OCI-M2 (cell line): Measurements from ENCODE around the gene TPSD1.
"Not testable (repeated sequence)": the region's sequence is repeated elsewhere in the genome, so short reads cannot be mapped to it uniquely, and the experiment has no call there.

Source experiments
- DNase-seq: peaks from one replicate; lab custom pipeline; 2025; ENCODE audit not compliant: unreplicated experiment; lab: John Stamatoyannopoulos, UW

TPSD1 gene

DNA sequence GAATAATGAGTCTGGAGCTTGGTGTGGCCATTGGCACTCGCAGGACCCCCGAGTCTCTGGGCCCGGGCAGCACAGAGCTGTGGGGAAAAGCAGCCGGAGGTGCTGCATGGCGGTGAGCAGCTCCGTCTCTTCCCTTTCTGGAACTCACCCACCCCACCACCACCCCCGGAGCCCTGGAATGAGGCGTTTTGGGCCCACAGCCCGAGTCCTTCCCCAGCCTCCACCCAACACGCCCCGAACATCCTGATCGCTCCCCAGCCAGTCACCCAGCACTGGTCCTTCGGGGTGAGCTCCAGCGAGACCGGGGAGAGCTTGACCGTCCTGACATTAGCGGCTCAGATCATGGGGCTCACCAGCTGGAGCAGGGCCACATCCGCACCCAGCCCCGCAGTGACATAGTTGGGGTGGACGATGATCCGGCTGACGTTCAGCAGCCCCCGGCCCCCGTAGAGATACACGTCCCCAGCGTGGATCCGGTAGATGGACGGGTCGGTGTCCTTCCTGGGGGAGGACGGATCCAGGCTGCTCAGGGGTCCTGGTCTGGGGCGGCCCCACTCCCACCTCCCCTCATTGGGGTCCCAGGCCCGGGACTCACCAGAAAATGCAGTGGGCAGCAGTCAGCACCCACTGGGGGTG is 6.5 kb downstream of the TPSD1 start:
- no peak for DNase-seq

DNA sequence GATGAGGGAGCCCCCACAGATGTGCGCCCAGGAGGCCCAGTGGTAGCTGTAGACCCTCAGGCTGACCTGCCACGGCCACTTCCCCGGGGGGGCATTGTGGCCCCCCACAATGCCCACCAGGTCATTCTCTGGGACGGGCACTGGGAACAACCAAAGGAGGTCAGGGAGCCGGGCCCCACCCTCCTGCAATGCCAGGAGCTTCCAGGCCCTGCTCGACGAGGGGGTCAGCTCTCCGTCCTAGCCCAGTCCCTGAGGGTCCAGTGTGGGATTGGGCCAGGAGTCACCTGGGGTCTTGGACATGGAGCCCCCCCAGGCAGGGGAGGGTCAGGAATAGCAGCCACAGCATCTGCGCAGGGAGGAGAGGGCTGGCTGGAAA is 7.0 kb downstream of the TPSD1 start:
- DNase-seq: no peak

DNA sequence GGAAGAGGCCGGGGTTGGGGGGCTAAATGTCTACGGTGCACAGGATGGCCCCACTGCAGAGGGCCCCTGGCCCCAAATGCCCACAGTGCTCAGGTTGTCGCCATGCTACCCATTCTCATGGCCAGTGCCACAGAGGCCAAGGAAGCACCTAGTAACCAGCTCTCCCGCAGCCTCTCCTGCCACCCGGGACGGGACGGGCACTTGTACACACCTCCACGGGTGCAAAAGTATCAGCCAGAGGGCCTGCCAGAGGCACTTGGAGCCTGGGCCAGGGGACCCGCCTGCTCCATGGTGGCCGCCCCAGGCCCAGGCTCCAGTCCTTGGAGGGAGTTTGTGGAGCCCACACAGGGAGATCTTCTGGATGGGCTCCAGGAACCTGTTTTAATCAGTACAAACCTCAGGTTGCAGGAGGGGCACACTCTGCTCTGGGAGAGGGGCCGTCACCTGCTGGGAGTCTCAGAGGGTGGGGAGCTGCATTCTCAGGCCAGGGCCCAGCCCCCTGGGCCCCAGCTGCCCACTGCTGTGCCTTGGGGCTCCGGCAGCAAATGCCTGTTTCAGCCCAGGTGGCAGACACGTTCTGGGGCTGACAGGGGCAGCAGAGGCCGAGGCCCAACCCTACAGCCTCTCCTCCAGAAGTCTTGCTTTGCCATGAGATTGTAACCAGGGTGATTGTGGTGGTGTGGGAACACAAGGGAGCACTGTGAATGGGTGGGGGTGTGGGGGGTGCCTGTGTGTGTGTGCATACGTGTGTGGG is 7.9 kb downstream of the TPSD1 start:
- no peak for DNase-seq

GRCh38 chr16:1264345-1265089 is 8.6 kb downstream of the TPSD1 start:
- DNase-seq: no peak

- no peak for DNase-seq
These were observed 9.3 kb downstream of the TPSD1 start for GRCh38 chr16:1265090-1265630.

DNA sequence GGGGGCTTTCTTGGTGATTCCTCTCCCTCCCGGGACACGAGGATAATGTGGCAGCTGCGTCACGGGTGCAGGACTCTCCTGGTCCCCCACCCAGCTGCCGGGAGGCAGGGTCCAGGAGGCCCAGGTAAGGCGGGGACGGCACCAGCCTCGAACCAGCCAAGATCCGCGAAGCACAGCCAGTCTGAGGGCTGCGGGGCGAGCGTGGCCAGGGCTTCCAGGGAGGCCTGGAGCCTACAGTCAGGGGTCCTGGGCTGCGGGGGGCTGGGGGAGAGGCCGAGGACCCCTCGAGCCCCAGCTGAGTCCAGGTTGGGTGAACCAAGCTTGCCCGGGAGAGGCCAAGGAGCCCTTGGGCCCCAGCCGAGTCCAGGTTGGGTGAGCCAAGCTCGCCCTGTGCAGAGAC is 10.0 kb downstream of the TPSD1 start:
- DNase-seq: no peak

DNA sequence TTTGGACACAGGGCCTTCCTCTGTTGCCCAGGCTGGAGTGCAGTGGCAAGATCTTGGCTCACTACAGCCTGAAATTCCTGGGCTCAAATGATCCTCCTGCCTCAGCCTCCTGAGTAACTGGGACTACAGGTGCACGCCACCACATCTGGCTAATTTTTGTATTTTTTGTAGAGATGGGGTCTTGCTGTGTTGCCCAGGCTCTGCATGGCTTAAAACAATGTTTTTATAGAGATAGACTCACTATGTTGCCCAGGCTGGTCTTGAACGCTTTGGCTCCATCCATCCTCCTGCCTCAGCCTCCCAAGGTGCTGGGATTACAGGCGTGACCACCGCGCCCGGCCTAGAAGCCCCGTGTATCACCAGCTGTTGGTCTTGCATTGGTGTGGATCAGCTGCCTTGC is 13.5 kb downstream of the TPSD1 start:
- not testable (repeated sequence) for DNase-seq

GRCh38 chr16:1271380-1271723 is 15.5 kb downstream of the TPSD1 start:
- DNase-seq: no peak

DNA sequence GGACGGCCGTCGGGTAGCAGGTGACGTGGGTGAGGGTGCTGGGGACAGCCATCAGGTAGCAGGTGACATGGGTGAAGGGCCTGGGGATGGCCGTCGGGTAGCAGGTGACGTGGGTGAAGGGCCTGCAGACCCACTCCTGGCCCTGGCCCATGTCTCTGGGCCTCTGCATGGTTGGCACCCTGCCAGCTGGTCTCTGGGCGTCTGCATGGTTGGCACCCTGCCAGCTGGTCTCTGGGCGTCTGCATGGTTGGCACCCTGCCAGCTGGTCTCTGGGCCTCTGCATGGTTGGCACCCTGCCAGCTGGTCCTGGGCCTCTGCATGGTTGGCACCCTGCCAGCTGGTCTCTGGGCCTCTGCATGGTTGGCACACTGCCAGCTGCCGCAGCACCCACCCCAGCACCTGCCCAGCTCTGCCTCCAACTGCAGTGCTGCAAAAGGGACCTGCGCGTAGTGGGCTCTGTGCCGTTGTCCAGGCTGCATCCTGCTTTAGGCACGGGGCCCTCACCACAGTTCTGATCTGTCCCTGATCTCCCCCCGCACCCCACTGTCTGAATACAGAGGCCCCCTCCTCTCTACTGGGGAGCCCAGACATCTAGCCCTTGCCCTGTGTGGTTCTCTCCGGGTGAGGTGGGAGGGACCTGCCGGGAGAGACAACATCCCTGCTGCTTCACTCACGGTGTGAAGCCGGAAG is 16.0 kb downstream of the TPSD1 start:
- not testable (repeated sequence) for DNase-seq

DNA sequence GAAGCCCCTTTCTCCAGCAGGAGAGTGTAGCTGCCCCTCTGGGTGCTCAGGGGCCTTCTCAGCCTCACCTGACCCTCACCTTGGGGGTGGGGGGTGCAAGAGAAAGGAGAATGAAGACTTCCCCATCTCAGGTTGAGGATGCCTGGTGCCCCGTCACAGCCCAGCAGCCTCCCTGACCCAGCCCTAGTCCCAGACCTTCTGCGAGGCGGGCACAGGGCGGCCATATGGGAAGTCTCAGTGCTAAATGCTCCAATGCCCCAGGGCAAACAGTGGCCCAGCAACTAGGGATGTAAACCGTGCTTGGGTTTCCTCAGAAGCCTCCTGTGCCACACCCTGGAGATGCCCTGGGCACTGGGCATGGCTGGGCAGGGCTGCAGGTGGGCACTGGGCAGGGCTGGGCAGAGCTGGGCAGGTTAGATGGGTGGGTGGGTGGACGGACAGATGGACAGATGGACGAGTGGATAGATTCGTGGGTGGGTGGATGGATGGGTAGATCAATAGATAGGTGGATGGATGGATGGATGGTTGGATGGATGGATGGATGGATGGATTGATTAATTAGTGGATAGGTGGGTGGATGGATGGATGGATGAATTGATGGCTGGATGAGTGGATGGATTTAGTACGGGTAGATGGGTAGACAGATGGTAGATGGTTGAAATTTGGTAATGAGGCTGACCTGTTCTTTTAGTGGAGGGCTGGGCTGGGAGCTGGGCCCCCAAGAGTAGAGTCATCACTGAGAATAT is 16.8 kb downstream of the TPSD1 start:
- DNase-seq: no peak

- DNase-seq: no peak
These were observed 17.9 kb downstream of the TPSD1 start for GRCh38 chr16:1273816-1274215.

GRCh38 chr16:1274767-1275166 is 18.9 kb downstream of the TPSD1 start:
- no peak for DNase-seq

- DNase-seq: no peak
These were observed 20.1 kb downstream of the TPSD1 start for GRCh38 chr16:1275791-1276579.

DNA sequence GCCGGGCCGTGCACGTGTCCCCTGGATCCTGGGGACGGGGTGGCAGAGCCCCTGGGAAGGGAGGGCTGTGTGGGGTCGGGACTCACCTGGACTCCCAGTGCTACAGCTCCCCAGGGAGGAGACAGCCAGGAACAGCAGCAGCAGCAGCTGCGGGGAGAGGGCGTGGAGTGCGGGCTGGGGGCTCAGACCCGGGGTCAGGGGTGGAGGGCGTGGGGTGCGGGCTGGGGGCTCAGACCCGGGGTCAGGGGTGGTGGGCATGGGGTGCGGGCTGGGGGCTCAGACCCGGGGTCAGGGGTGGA is 20.7 kb downstream of the TPSD1 start:
- DNase-seq: no peak

- no peak for DNase-seq
These were observed 21.3 kb downstream of the TPSD1 start for GRCh38 chr16:1277151-1277598.

DNA sequence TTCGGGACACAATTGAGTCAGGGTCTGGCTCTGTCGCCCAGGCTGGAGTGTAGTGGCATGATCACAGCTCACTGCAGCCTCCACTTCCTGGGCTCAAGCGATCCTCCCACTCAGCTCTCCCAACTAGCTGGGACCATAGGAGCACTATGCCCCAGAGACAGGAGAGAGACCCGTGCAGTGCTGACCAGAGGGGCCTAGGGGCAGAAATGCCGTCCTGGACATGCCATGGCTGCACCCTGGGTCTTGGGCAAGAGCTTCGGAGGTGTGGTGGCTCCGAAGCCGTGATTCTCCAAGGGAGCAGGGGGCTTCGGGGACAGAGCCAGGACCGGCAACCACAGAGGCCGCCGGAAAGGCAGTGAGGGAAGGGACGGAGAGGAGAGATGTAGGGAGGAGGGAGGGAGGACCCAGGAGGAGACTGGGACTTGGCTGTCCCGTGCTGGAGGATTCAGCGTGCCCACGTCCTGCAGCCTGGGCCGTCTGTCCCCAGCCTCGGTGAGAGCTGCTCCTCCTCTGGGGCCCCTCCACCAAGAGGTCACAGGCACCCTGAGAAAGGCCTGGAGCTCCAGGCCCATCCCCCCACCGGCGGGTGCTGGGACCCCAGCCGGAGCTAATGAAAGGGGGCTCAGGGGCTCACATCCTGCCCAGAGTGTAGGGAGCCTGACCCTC is 21.9 kb downstream of the TPSD1 start:
- DNase-seq: no peak

GRCh38 chr16:1278477-1278876 is 22.6 kb downstream of the TPSD1 start:
- DNase-seq: no peak

DNA sequence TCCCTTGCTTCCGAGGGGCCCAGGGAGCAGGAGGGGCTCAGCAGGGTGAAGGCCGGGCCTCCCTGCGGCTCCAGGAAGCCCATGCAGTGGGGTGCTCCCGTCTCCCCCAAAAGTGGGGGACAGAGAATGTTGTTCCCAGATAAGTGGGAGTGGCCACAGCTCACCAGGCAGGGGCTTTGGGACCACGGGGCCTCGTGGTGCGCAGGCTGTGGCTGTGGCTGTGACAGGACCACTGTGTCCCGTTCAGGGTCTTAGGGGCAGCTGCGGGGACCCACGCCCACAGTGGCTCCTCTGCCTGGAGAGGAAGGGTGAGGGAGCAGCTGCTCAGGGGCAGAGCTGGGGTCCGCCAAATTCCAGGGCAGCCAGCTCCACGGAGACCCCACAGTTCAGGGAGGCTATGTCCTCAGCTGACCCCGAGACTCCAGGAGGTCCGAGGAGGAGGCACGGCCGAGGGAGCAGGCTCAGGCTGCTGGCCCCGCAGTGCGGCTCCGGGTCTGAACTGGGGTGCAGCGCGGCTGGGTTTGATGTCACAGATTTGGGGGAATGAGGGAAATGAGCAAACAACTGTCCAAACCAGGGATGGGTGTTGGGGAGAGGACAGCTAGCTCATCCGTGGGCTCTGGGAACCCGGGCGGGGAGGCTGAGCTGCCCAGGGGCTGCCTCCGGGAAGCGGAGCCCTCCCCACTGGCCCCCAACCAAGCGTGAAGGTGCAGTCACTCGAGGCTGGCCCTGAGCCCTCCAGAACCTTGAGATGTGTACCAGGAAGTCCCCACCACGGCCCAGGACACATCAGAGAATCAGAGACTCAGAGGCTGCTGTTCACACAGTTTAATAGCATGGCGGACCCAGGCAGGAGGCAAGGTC is 23.4 kb downstream of the TPSD1 start:
- no peak for DNase-seq
